ENCODE results near the gene PACRGL.

PACRGL gene

GRCh38 chr4:20662851-20663250 lies 37.4 kb upstream of the PACRGL start:
- Histone ChIP-seq H3K36me3 (replicated peaks; ENCODE audit: insufficient read depth, low read length) (no peaks in the 10 kb centered on the region), H3K9me3 (replicated peaks; ENCODE audit: insufficient read depth, low read length) (no peaks in the 10 kb centered on the region), H2AFZ (ENCODE audit: low read length) (no peak overlapping the region), H3K9ac (ENCODE audit: low read length) (no peak overlapping the region), H3K9me2 (replicated peaks; ENCODE audit: insufficient read depth, low read length) (no peaks in the 10 kb centered on the region), H3K4me2 (ENCODE audit: low read depth, low read length) (no peak overlapping the region), H3K27me3 (replicated peaks; ENCODE audit: insufficient read depth, low read length) (no peaks in the 10 kb centered on the region), H4K20me1 (ENCODE audit: insufficient read depth, low read length) (no peaks in the 10 kb centered on the region), H3K79me2 (ENCODE audit: low read length) (no peaks in the 10 kb centered on the region), H3K4me1 (ENCODE audit: low read length) (no peaks in the 10 kb centered on the region), H3K27ac (ENCODE audit: low read length) (no peak overlapping the region), H3K4me3 (ENCODE audit: low read length) (no peak overlapping the region), H3F3A (ENCODE audit: insufficient read depth, low read length) (no peaks in the 10 kb centered on the region)
- TF ChIP-seq EZH2 (optimal IDR thresholded peaks at IDR 0.05; ENCODE audit: low read depth, low read length) (no peak), EZH2phosphoT487 (IDR thresholded peaks at IDR 0.05; ENCODE audit: low read length) (no peak), CTCF (IDR thresholded peaks at IDR 0.05; ENCODE audit: low read length) (no peak)
- DNase-seq, result no peak

- H3K9me2 ChIP-seq (replicated peaks; ENCODE audit: insufficient read depth, low read length), result no peaks in the 10 kb centered on the region
- TF ChIP-seq EZH2phosphoT487 (IDR thresholded peaks at IDR 0.05; ENCODE audit: low read length) (no peak), CTCF (IDR thresholded peaks at IDR 0.05; ENCODE audit: low read length) (no peak), EZH2 (optimal IDR thresholded peaks at IDR 0.05; ENCODE audit: low read depth, low read length) (no peak)
- no peak overlapping the region for H3K4me2 ChIP-seq (ENCODE audit: low read depth, low read length)
- no peak overlapping the region for H3K4me3 ChIP-seq (ENCODE audit: low read length)
- DNase-seq, result no peak
- no peaks in the 10 kb centered on the region for H3K79me2 ChIP-seq (ENCODE audit: low read length)
- no peak overlapping the region for H3K9ac ChIP-seq (ENCODE audit: low read length)
- no peaks in the 10 kb centered on the region for H3F3A ChIP-seq (ENCODE audit: insufficient read depth, low read length)
- H3K27ac ChIP-seq (ENCODE audit: low read length), result no peak overlapping the region
- H3K36me3 ChIP-seq (replicated peaks; ENCODE audit: insufficient read depth, low read length), result no peaks in the 10 kb centered on the region
- no peak overlapping the region for H2AFZ ChIP-seq (ENCODE audit: low read length)
- no peaks in the 10 kb centered on the region for H3K27me3 ChIP-seq (replicated peaks; ENCODE audit: insufficient read depth, low read length)
- no peaks in the 10 kb centered on the region for H4K20me1 ChIP-seq (ENCODE audit: insufficient read depth, low read length)
- H3K4me1 ChIP-seq (ENCODE audit: low read length), result no peaks in the 10 kb centered on the region
- H3K9me3 ChIP-seq (replicated peaks; ENCODE audit: insufficient read depth, low read length), result no peaks in the 10 kb centered on the region
Measured at GRCh38 chr4:20666012-20666860, 34.0 kb upstream of the PACRGL start.

- Histone ChIP-seq H3K79me2 (ENCODE audit: low read length) (no peaks in the 10 kb centered on the region), H3K4me2 (ENCODE audit: low read depth, low read length) (no peak overlapping the region), H3K9ac (ENCODE audit: low read length) (no peak overlapping the region), H2AFZ (ENCODE audit: low read length) (no peak overlapping the region), H3K27ac (ENCODE audit: low read length) (no peak overlapping the region), H3K9me3 (replicated peaks; ENCODE audit: insufficient read depth, low read length) (no peaks in the 10 kb centered on the region), H3K36me3 (replicated peaks; ENCODE audit: insufficient read depth, low read length) (no peaks in the 10 kb centered on the region), H4K20me1 (ENCODE audit: insufficient read depth, low read length) (no peaks in the 10 kb centered on the region), H3F3A (ENCODE audit: insufficient read depth, low read length) (no peaks in the 10 kb centered on the region), H3K27me3 (replicated peaks; ENCODE audit: insufficient read depth, low read length) (no peaks in the 10 kb centered on the region), H3K9me2 (replicated peaks; ENCODE audit: insufficient read depth, low read length) (no peaks in the 10 kb centered on the region), H3K4me1 (ENCODE audit: low read length) (no peaks in the 10 kb centered on the region), H3K4me3 (ENCODE audit: low read length) (no peak overlapping the region)
- TF ChIP-seq CTCF (IDR thresholded peaks at IDR 0.05; ENCODE audit: low read length) (no peak), EZH2phosphoT487 (IDR thresholded peaks at IDR 0.05; ENCODE audit: low read length) (no peak), EZH2 (optimal IDR thresholded peaks at IDR 0.05; ENCODE audit: low read depth, low read length) (no peak)
- no peak for DNase-seq
Measured at GRCh38 chr4:20672262-20672661, 28.0 kb upstream of the PACRGL start.
